ENCODE measurements around the gene THSD7A. TPM values are rescaled to one million over a fixed set of nuclear protein-coding genes. Genes with fewer than 3 reads are reported as not detected.
A peak's percentile ranks its signal among the peaks of the same experiment; 100 is the strongest.

Gene THSD7A, protein sequence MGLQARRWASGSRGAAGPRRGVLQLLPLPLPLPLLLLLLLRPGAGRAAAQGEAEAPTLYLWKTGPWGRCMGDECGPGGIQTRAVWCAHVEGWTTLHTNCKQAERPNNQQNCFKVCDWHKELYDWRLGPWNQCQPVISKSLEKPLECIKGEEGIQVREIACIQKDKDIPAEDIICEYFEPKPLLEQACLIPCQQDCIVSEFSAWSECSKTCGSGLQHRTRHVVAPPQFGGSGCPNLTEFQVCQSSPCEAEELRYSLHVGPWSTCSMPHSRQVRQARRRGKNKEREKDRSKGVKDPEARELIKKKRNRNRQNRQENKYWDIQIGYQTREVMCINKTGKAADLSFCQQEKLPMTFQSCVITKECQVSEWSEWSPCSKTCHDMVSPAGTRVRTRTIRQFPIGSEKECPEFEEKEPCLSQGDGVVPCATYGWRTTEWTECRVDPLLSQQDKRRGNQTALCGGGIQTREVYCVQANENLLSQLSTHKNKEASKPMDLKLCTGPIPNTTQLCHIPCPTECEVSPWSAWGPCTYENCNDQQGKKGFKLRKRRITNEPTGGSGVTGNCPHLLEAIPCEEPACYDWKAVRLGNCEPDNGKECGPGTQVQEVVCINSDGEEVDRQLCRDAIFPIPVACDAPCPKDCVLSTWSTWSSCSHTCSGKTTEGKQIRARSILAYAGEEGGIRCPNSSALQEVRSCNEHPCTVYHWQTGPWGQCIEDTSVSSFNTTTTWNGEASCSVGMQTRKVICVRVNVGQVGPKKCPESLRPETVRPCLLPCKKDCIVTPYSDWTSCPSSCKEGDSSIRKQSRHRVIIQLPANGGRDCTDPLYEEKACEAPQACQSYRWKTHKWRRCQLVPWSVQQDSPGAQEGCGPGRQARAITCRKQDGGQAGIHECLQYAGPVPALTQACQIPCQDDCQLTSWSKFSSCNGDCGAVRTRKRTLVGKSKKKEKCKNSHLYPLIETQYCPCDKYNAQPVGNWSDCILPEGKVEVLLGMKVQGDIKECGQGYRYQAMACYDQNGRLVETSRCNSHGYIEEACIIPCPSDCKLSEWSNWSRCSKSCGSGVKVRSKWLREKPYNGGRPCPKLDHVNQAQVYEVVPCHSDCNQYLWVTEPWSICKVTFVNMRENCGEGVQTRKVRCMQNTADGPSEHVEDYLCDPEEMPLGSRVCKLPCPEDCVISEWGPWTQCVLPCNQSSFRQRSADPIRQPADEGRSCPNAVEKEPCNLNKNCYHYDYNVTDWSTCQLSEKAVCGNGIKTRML (N-terminal part only)
- total RNA-seq: 1 to 10 TPM; 1.6 to 6.1 TPM

GRCh38 chr7:11831736-11832495 lies at the start of gene THSD7A:
THSD7A (minus strand) TSS chr7:11832198; CDS start chr7:11831946, 252 bp downstream.
- Histone ChIP-seq H3K27ac (no peak within 1 kb of the TSS), H3K9me3 (no peaks in the 10 kb centered on the region), H3K27me3 (replicated peaks; ENCODE audit: insufficient read depth) (no peaks in the 10 kb centered on the region), H3K4me1 (ENCODE audit: control insufficient read depth in 1 of 2, low read depth in 2 of 2) (peaks cover 3 to 8% of the 10 kb centered on the region in 2 donors), H3K36me3 (no peaks in the 10 kb centered on the region), H3K4me3 (peak within 1 kb of the TSS; percentile 71)
- peak; percentile 50 for ATAC-seq (ENCODE audit: insufficient number of reproducible peaks, low FRiP score, low read depth)
- no peak for TF ChIP-seq CTCF (IDR thresholded peaks at IDR 0.05)
- DNase-seq (ENCODE audit: low spot score): no peak

DNA sequence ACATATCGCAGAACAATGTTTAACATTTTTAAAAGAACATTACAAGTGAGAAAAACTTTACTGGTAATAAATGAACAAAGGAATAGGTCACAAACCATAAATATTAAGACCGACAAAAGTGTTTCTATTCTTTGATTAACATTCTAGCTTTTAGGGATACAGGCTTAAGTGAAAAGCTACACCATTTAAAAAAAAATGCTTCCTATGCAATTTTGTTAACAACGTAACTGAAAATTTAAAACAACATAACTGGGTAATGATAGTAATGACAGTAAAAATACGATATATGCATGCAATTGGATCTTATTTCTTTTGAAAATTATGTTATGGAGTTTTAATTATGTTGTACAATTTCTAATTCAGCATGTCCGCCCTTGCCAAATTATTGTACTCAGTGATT lies 49.7 kb upstream of the THSD7A start:
- DNase-seq (ENCODE audit: low spot score): no peak
- ATAC-seq (ENCODE audit: insufficient number of reproducible peaks, low FRiP score, low read depth): no peak
- H3K36me3 ChIP-seq: no peaks in the 10 kb centered on the region
- no peaks in the 10 kb centered on the region for H3K27me3 ChIP-seq (replicated peaks; ENCODE audit: insufficient read depth)
- H3K4me1 ChIP-seq (ENCODE audit: control insufficient read depth in 1 of 2, low read depth in 2 of 2): no peaks in the 10 kb centered on the region
- no peak for TF ChIP-seq CTCF (IDR thresholded peaks at IDR 0.05)
- no peaks in the 10 kb centered on the region for H3K9me3 ChIP-seq
- H3K4me3 ChIP-seq: no peak overlapping the region
- no peak overlapping the region for H3K27ac ChIP-seq

- no peak overlapping the region for H3K27ac ChIP-seq
- no peaks in the 10 kb centered on the region for H3K4me1 ChIP-seq (ENCODE audit: control insufficient read depth in 1 of 2, low read depth in 2 of 2)
- no peaks in the 10 kb centered on the region for H3K36me3 ChIP-seq
- no peaks in the 10 kb centered on the region for H3K9me3 ChIP-seq
- H3K27me3 ChIP-seq (replicated peaks; ENCODE audit: insufficient read depth): no peaks in the 10 kb centered on the region
- no peak overlapping the region for H3K4me3 ChIP-seq
- ATAC-seq (ENCODE audit: insufficient number of reproducible peaks, low FRiP score, low read depth): no peak
- DNase-seq (ENCODE audit: low spot score): no peak
- no peak for TF ChIP-seq CTCF (IDR thresholded peaks at IDR 0.05)
Measured at GRCh38 chr7:11875635-11876034, 43.6 kb upstream of the THSD7A start.

- H3K27ac ChIP-seq: no peak overlapping the region
- no peaks in the 10 kb centered on the region for H3K36me3 ChIP-seq
- no peak for DNase-seq (ENCODE audit: low spot score)
- no peaks in the 10 kb centered on the region for H3K27me3 ChIP-seq (replicated peaks; ENCODE audit: insufficient read depth)
- no peak for TF ChIP-seq CTCF (IDR thresholded peaks at IDR 0.05)
- no peaks in the 10 kb centered on the region for H3K4me1 ChIP-seq (ENCODE audit: control insufficient read depth in 1 of 2, low read depth in 2 of 2)
- H3K9me3 ChIP-seq: no peaks in the 10 kb centered on the region
- ATAC-seq (ENCODE audit: insufficient number of reproducible peaks, low FRiP score, low read depth): no peak
- no peak overlapping the region for H3K4me3 ChIP-seq
Measured at GRCh38 chr7:11865671-11866070, 33.7 kb upstream of the THSD7A start.

All from thoracic aorta (tissue), 2 donors.